Endothelial cell of umbilical vein (primary cell): Measurements from ENCODE around the gene SEZ6L2. TPM values are rescaled to one million over a fixed set of nuclear protein-coding genes. Genes with fewer than 3 reads are reported as not detected.
A peak's percentile ranks its signal among the peaks of the same experiment; 100 is the strongest.

Source experiments
- BruUV-seq: library from RNA; stranded (reverse); fragments of 400-500 nt; replicated peaks from 2 replicates; lab custom pipeline; 2021; lab: Mats Ljungman, UMichigan
- CTCF ChIA-PET: fragments of 300-600, 350-600 bp; sonication (Branson Sonifier 250); formaldehyde crosslinking; loops from one replicate; lab custom pipeline; 2021; ENCODE audit warnings: antibody characterized with exemption, inconsistent platforms; lab: Charles Lee
- POLR2A ChIA-PET: fragments of 300-600, 350-600 bp; sonication (Branson Sonifier 250); formaldehyde crosslinking; loops from one replicate; lab custom pipeline; 2021; ENCODE audit warnings: antibody characterized with exemption, inconsistent platforms; lab: Charles Lee
- DNase-seq: peaks from one replicate; pipeline ENCODE4 v3.0.0-alpha.2; 2011; ENCODE audit warnings: low read depth, low spot score
- FAIRE-seq: peaks from 2 replicates; lab custom pipeline; 2011; peaks lifted over from hg19 to GRCh38; lab: Jason Lieb, UNC
- H2AFZ ChIP-seq: 2 replicates; pipeline ENCODE4 v1.6.0; 2012; ENCODE audit warnings: low read depth, low read length, control low read depth, inconsistent platforms
- H3K27ac ChIP-seq: 2 replicates; pipeline ENCODE4 v1.5.1; 2011; ENCODE audit warnings: low read depth, mild to moderate bottlenecking, control low read depth, low read length, moderate library complexity; ENCODE audit not compliant: insufficient read depth
- H3K27me3 ChIP-seq, 2 experiments: 2 replicates each; pipeline versions ENCODE4 v1.6.0 to v1.6.1; 2011; ENCODE audit warnings: low read length in 2 of 2, mixed read lengths in 1 of 2; ENCODE audit not compliant: control insufficient read depth in 2 of 2, insufficient read depth in 2 of 2
- H3K36me3 ChIP-seq, 2 experiments: 2 replicates in 1 of 2; 3 replicates in 1 of 2; pipeline ENCODE4 v1.5.1; 2011; ENCODE audit warnings: low read length in 2 of 2, mild to moderate bottlenecking in 1 of 2, moderate library complexity in 1 of 2; ENCODE audit not compliant: control insufficient read depth in 2 of 2, insufficient read depth in 2 of 2; ENCODE audit errors: extremely low read depth in 1 of 2
- H3K4me1 ChIP-seq: 3 replicates; pipeline ENCODE4 v1.5.1; 2011; ENCODE audit warnings: mild to moderate bottlenecking, low read length; ENCODE audit not compliant: control insufficient read depth, insufficient read depth; ENCODE audit errors: extremely low read depth
- H3K4me2 ChIP-seq: 2 replicates; pipeline ENCODE4 v1.6.1; 2011; ENCODE audit warnings: low read length, control low read depth, mixed read lengths; ENCODE audit not compliant: insufficient read depth
- H3K4me3 ChIP-seq, 3 experiments: fragments of 200-600 bp in 1 of 3; sonication (generic), shearing (Covaris generic) in 1 of 3; replicated peaks in 1 of 3; 2 replicates each; pipeline ENCODE4 v1.5.1; 2011 to 2016; ENCODE audit warnings: control low read depth in 3 of 3, low read length in 3 of 3, mild to moderate bottlenecking in 2 of 3, inconsistent platforms in 1 of 3, low read depth in 1 of 3, moderate library complexity in 1 of 3; ENCODE audit not compliant: insufficient read depth in 1 of 3
- H3K79me2 ChIP-seq: 2 replicates; pipeline ENCODE4 v1.6.0; 2012; ENCODE audit warnings: low read length, inconsistent platforms; ENCODE audit not compliant: control insufficient read depth, insufficient read depth
- H3K9ac ChIP-seq: replicated peaks from 2 replicates; pipeline ENCODE3; 2011; ENCODE audit warnings: low read length, control low read depth; ENCODE audit not compliant: insufficient read depth; ENCODE audit errors: extremely low read depth
- H3K9me1 ChIP-seq: replicated peaks from 3 replicates; pipeline ENCODE4 v1.6.0; 2011; ENCODE audit warnings: mild to moderate bottlenecking, low read length; ENCODE audit not compliant: control insufficient read depth, insufficient read depth; ENCODE audit errors: extremely low read depth
- H3K9me3 ChIP-seq: replicated peaks from 2 replicates; pipeline ENCODE4 v1.5.1; 2012; ENCODE audit warnings: low read length, inconsistent platforms; ENCODE audit not compliant: control insufficient read depth, insufficient read depth
- H4K20me1 ChIP-seq: replicated peaks from 2 replicates; pipeline ENCODE3; 2011; ENCODE audit warnings: mild to moderate bottlenecking, low read length; ENCODE audit not compliant: control insufficient read depth, insufficient read depth; ENCODE audit errors: extremely low read depth
- EZH2 ChIP-seq: IDR thresholded peaks from 2 replicates; pipeline ENCODE4 v1.6.1; 2012; ENCODE audit warnings: borderline replicate concordance, low read depth, mild to moderate bottlenecking, moderate library complexity, low read length, inconsistent platforms; ENCODE audit not compliant: severe bottlenecking
- JUN ChIP-seq: IDR thresholded peaks from 2 replicates; pipeline ENCODE4 v1.6.1; 2011; ENCODE audit warnings: borderline replicate concordance, low read depth; ENCODE audit not compliant: insufficient read length, insufficient read depth
- POLR2A ChIP-seq: IDR thresholded peaks from 2 replicates; pipeline ENCODE4 v1.6.1; 2012; ENCODE audit warnings: low read depth, mild to moderate bottlenecking, control low read depth, low read length
- dilution Hi-C: fragments of 300-500 bp; cut with MboI; formaldehyde crosslinking; loops from one replicate; pipeline ENCODE4 v1.15.0; 2019; ENCODE audit warnings: low sequenced_read_pairs; ENCODE audit not compliant: extremely low pct_ligation_motif_present
- intact Hi-C: fragments of 100-400 bp; cut with micrococcal nuclease; formaldehyde crosslinking; loops from one replicate; pipeline ENCODE4 v1.10.0; 2022
- polyA plus RNA-seq, 4 experiments: library from polyadenylated mRNA; depleted of rRNA in 3 of 4; stranded (reverse) in 3 of 4; unstranded in 1 of 4; fragments of >200 nt; gene quantifications; 2 replicates each; pipeline versions ENCODE4 v1.2.1 to v1.2.3, GENCODE V29; 2011 to 2012; ENCODE audit warnings: missing spikeins in 1 of 4
- total RNA-seq: library from RNA; stranded (reverse); gene quantifications from 2 replicates; pipeline ENCODE4 v1.2.3, GENCODE V29; 2021
- TF ChIP-seq, protein P1 (sequence below): IDR thresholded peaks from 2 replicates; pipeline ENCODE4 v1.6.1; 2011; ENCODE audit not compliant: insufficient read depth, insufficient read length

SEZ6L2 gene
- total and polyA plus RNA-seq, 2 donors (not counting 3 experiments of a cell fraction or from before 2014, with no cell fraction given), result 2.4 to 4.5 TPM

DNA sequence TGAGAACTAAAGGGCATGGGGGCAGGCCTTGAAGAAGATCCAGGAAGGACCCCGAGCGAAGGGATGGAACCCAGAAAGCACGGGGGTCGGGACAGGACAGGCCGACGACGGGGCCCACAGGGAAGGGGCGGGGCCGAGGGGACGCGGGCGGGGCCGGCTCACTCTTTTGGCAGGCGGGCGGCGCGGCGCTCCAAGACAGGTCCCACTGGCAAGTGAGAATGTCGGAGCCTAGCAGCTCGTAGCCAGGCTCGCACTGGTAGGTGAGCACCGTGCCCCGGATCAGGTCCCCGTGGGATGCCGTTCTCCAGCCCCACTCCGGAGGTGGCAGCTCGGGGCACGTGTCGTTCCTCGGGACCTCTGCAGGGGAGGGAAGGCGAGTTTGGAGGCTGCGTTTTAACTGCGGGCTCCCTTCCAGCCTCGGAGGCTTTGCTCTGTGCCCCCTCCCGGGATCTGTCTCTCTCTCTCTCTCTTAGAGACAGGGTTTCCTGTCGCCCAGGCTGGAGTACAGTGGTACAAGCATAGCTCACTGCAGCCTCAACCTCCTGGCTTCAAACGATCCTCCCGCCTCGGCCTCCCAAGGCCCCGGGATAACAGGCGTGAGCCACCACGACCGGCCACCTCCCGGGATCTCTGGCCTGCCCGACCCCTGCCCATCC, 22.6 kb downstream of the SEZ6L2 start:
- Histone ChIP-seq H3K4me3 (no peak overlapping the region), H3K27ac (no peak overlapping the region), H3K4me2 (no peak overlapping the region), H3K79me2 (no peaks in the 10 kb centered on the region), H3K9ac (no peak overlapping the region), H3K27me3 (peaks cover 14 to 16% of the 10 kb centered on the region in 2 experiments), H2AFZ (peak overlapping the region; percentile 9), H3K36me3 (no peaks in the 10 kb centered on the region), H3K9me1 (no peaks in the 10 kb centered on the region), H3K9me3 (no peaks in the 10 kb centered on the region), H4K20me1 (no peaks in the 10 kb centered on the region), H3K4me1 (no peaks in the 10 kb centered on the region)
- FAIRE-seq (no peak), DNase-seq (no peak)
- ChIA-PET POLR2A (interaction anchor here (0.5 kb wide), 1 partner anchor 40 kb away, joined by 4 read pairs; no protein-coding TSS in a partner anchor), CTCF (interaction anchor here (0.9 to 2.2 kb wide), 2 partner anchors 14 to 28 kb away, joined by 3 to 9 read pairs; no protein-coding TSS in a partner anchor)
- TF ChIP-seq, protein P1, sequence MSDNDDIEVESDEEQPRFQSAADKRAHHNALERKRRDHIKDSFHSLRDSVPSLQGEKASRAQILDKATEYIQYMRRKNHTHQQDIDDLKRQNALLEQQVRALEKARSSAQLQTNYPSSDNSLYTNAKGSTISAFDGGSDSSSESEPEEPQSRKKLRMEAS, result no peak
- no peak for TF ChIP-seq POLR2A
- TF ChIP-seq EZH2, result peak; percentile 81
- BruUV-seq, result no TSS peak
- intact Hi-C loops (no loop called here), dilution Hi-C loops (no loop called here)

DNA sequence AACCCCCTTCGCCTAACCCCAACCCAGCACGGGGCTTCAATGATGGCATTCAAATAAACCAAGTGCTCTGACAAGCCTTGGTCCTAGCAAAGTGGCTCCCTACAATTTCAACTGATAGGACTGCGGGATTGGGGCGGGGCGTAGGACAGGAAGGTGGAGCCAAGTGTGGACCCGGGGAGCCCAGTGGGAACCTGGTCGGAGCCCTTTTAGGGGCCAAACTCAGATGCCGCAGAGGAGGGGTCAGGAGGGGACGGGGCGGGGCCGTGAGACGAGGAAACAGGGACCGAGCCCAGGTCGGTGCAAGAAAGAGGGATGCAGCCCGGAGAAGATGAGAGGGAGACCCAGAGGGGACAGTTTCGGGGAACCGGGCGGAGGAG, 23.1 kb downstream of the SEZ6L2 start:
- no peaks in the 10 kb centered on the region for H3K4me1 ChIP-seq
- no peaks in the 10 kb centered on the region for H3K36me3 ChIP-seq
- dilution Hi-C loops, result no loop called here
- no peaks in the 10 kb centered on the region for H4K20me1 ChIP-seq
- intact Hi-C loops, result no loop called here
- H3K27me3 ChIP-seq, result peaks cover 14 to 16% of the 10 kb centered on the region in 2 experiments
- no peak for FAIRE-seq
- BruUV-seq, result no TSS peak
- H3K9ac ChIP-seq, result no peak overlapping the region
- no peak overlapping the region for H3K4me3 ChIP-seq
- H3K4me2 ChIP-seq, result no peak overlapping the region
- TF ChIP-seq POLR2A (no peak), JUN (no peak)
- no peaks in the 10 kb centered on the region for H3K9me1 ChIP-seq
- ChIA-PET CTCF (interaction anchor here (1.1 to 2.2 kb wide), 2 partner anchors 28 kb away, joined by 5 to 9 read pairs; no protein-coding TSS in a partner anchor), POLR2A (no interaction called here)
- no peaks in the 10 kb centered on the region for H3K79me2 ChIP-seq
- no peaks in the 10 kb centered on the region for H3K9me3 ChIP-seq
- H3K27ac ChIP-seq, result no peak overlapping the region
- DNase-seq, result no peak
- H2AFZ ChIP-seq, result peak overlapping the region; percentile 9
